HL-60/S4 treated with retinoic acid at 250 ng/mL for 4 days and 3 days (cell line): ENCODE data around the gene SYNJ1.
"Not testable (repeated sequence)": the region's sequence is repeated elsewhere in the genome, so short reads cannot be mapped to it uniquely, and the experiment has no call there.

Experiments used
- in situ Hi-C: fragments of 300-500 bp; cut with MboI; formaldehyde crosslinking; loops from 2 replicates; pipeline ENCODE4 v1.7.0; 2022; ENCODE audit warnings: low sequenced_read_pairs

Gene SYNJ1

GRCh38 chr21:32698971-32699693, 28.7 kb downstream of the SYNJ1 start:
- in situ Hi-C loops, result no loop called here

DNA sequence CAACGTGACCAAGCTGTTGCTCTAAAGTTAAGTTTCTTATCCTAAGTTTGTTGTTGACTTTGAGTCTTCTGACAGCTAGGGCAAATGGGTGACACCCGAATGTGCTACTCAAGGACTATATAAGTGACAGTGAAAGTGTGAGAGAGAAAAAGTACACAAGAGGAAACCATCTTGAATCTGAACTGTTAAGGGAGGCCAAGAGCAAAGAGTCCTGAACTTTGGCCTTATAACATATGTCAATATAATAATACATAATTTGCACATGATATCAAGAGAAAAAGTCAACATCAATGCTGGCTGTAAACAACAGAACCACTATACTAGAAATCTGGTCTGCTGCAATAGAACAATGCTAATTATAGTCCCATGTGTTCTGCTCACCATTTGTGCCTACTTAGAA, 29.5 kb downstream of the SYNJ1 start:
- in situ Hi-C loops, result no loop called here

DNA sequence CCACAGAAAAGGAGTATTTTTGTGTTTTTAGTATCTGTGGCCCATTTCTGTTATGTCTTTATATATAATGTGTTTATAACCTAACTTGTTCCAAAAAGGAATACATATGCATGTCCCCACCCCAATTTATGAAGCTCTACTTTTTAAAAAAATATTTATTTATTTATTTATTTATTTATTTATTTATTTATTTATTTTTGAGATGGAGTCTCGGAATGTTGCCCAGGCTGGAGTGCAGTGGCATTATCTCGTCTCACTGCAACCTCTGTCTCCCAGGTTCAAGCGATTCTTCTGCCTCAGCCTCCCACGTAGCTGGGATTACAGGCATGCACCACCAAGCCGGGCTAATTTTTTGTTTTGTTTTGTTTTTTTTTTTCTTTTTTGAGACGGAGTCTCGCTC, 32.3 kb downstream of the SYNJ1 start:
- in situ Hi-C loops, result not testable (repeated sequence)

DNA sequence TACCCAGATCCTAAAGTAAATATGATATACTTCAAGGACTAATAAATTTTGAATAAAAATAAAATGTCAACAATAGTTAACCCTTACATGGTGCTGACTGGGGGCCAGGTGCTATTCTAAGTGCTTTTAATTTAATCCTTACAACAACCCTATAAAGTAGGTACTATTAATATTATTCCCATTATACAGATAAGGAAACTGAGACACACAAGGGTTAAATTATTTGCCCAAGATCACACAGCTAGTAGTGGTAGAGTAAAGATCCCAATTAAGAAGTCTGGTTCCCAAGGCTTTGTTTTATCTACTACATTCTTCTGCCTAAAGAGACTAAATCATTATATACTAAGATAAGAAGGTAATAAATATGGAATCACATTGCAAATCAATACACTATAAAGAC, 34.2 kb downstream of the SYNJ1 start:
- in situ Hi-C loops, result no loop called here

DNA sequence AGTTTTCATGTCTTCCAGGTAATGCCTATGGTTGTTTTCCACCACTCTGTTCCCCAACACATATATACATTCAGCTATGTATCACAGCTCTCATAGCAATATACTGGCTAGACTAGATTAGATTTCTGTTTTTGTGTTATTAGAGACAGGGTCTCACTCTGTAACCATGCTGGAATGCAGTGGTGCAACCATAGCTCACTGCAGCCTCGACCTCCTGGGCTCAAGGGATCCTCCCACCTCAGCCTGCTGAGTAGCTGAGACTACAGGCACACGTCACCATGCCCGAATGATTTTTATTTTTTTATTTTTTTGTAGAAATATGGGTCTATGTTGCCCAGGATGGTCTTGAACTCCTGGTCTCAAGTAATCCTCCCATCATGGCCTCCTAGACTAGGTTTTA, 37.7 kb downstream of the SYNJ1 start:
- in situ Hi-C loops, result no loop called here

GRCh38 chr21:32687643-32688345, 40.0 kb downstream of the SYNJ1 start:
- in situ Hi-C loops, result no loop called here

- in situ Hi-C loops, result no loop called here
Observed at GRCh38 chr21:32682696-32683474, 44.9 kb downstream of the SYNJ1 start.

- in situ Hi-C loops, result no loop called here
Observed at GRCh38 chr21:32674731-32675130, 53.1 kb downstream of the SYNJ1 start.

DNA sequence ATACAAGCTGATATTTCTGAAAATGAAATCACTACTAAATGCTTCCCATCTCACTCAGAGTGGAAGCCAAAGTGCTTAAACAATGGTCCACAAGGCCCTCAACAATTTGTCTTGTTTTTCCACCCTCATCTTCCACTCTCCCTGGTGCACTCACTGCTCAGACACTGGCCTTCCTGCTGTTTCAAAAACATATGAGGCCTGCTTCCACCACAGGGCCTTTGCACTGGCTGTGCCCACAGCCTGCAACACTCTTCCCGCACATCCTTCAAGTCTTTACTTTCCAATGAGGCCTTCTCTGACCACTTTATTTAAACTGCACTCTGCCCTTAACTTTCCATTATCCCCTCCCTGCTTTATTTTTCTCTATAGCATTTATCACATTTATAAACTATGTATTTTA, 53.8 kb downstream of the SYNJ1 start:
- in situ Hi-C loops, result no loop called here

GRCh38 chr21:32666258-32666657, 61.6 kb downstream of the SYNJ1 start:
- in situ Hi-C loops, result no loop called here

DNA sequence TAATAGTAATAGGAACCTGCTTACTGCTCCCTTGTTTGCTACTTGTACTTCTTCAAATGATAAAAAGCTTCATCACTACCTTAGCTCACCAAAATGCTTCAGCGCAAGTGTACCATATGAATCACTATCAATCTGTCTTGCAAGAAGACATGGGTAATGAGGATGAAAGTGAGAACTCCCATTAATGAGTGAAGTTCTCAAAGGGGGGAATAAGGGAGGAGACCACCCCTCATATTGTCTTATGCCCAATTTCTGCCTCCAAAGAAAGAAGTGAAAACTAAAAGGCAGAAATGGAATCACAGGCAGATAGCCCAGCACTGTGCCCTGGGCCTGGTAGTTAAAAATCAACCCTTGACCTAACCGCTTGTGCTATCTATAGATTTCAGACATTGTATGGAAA, 63.7 kb downstream of the SYNJ1 start:
- in situ Hi-C loops, result not testable (repeated sequence)

- in situ Hi-C loops, result not testable (repeated sequence)
Observed at GRCh38 chr21:32661981-32662380, 65.8 kb downstream of the SYNJ1 start.

- in situ Hi-C loops, result not testable (repeated sequence)
Observed at GRCh38 chr21:32661026-32661782, 66.6 kb downstream of the SYNJ1 start.

GRCh38 chr21:32658524-32658923, 69.3 kb downstream of the SYNJ1 start:
- in situ Hi-C loops, result no loop called here

GRCh38 chr21:32653326-32653901, 74.4 kb downstream of the SYNJ1 start:
- in situ Hi-C loops, result no loop called here

GRCh38 chr21:32648165-32648564, 79.6 kb downstream of the SYNJ1 start:
- in situ Hi-C loops, result no loop called here

DNA sequence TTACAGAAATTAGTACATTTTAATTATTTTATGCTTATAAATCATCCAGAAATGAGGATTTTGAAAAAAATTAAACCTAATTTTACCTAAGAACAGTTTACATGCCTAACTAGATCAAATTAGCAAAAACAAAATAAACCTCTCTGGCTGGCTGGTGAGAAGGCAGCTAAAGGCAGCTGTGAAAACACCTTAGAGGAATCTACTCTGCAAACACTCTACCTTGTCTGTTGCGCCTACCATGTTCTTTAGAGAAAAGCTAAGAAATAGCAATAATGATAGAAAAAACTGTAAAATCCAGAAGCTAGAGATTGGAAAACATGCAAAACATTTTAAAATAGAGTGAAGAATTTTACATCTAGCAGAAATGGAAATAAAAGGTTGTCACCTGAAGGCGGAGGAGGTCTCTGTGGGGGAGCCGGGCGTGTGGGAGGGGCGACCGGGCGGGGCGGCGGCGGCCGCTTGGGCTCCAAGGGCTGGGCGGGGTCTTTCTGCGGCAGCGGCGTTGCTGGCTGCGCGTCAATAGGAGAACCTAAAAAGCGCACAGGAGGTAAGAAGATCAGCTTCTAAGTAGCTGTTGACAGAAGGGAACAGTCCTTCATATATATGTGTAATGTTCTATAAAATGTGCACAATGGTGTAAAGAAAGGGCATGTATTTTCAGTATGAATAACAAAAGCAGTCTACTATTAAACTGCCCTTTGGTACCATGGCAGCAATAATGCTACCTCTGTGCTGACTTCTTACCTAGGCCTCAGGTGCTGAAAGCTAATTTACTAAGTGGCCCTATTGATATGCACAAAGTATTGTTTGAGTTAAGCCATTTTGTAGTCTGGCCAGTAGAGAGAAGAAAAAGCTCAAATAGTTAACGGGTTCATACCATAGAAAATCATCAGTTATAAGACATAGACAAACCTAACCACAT, 82.3 kb downstream of the SYNJ1 start:
- in situ Hi-C loops, result no loop called here

DNA sequence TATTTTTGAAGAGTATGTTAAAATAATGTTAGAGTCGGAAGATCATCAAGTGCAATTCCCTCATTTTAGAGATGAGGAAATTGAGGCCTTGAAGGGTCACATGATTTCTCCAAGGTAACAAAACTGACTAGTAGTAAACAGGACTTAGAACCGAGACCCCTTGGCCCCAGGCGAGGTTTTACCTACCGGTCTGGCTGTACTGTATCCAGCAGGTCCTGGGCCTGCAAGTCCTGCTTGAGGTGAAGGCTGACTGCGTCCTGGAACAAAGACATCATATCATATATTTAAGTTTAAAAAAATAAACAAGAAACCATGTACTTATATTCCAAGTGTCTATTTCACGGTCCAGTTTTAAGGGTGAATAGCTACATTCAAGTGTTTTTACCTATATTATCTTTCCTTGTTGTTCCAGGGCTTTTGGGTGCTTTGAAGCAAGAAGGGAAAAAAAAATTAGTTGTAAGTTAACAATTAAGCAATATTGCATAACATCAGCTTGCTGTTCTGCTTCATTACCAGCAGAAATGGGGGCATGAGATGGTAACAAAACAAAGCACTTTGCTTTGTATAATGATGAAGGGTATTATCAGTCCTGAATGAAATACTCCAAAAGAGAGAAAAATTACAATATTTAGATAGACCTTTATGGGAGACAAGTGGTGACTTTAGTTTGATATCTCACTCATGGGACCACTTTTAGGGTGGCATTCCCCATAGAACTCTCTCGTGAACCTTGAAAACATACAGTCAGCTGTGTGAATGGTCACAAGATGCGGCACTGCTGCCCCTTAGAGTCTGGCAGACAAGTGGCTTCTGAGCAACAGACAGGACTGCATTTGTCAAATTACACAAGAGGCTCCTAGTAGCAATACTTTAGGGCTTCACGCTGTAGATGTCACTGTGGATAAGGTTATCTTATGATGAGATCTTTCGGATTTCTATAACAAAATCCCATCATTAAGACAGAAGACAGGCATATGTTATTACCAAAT, 85.8 kb downstream of the SYNJ1 start:
- in situ Hi-C loops, result no loop called here
